ENCODE data around the gene CAMTA1.

DNA sequence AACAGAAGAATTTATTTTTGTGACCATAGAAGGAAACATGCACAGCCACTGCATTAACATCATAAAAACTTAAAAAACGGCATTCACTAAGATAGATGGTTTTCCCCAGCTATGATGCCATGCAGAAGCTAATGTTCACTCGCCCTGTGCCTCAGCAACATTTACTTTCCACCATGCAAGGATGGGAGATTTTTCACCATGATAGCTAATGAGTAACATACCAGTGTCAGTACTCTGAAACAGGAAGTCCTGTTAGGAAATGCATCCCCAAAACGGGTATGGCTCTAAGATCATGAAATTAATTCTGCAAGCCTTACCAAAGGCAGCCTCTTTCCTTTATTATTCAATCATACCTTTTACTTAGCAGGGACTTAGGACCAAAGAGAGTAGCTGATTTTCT is 968.4 kb downstream of the CAMTA1 start:
- TF ChIP-seq, protein P1, sequence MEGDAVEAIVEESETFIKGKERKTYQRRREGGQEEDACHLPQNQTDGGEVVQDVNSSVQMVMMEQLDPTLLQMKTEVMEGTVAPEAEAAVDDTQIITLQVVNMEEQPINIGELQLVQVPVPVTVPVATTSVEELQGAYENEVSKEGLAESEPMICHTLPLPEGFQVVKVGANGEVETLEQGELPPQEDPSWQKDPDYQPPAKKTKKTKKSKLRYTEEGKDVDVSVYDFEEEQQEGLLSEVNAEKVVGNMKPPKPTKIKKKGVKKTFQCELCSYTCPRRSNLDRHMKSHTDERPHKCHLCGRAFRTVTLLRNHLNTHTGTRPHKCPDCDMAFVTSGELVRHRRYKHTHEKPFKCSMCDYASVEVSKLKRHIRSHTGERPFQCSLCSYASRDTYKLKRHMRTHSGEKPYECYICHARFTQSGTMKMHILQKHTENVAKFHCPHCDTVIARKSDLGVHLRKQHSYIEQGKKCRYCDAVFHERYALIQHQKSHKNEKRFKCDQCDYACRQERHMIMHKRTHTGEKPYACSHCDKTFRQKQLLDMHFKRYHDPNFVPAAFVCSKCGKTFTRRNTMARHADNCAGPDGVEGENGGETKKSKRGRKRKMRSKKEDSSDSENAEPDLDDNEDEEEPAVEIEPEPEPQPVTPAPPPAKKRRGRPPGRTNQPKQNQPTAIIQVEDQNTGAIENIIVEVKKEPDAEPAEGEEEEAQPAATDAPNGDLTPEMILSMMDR (IDR thresholded peaks at IDR 0.05) = no peak
- TF ChIP-seq SIN3A (IDR thresholded peaks at IDR 0.05; ENCODE audit: borderline replicate concordance, insufficient read depth, low read depth, low read length) = no peak
- no peak for TF ChIP-seq POLR2AphosphoS5 (IDR thresholded peaks at IDR 0.05; ENCODE audit: low read depth, low read length)
- TF ChIP-seq, protein P2, sequence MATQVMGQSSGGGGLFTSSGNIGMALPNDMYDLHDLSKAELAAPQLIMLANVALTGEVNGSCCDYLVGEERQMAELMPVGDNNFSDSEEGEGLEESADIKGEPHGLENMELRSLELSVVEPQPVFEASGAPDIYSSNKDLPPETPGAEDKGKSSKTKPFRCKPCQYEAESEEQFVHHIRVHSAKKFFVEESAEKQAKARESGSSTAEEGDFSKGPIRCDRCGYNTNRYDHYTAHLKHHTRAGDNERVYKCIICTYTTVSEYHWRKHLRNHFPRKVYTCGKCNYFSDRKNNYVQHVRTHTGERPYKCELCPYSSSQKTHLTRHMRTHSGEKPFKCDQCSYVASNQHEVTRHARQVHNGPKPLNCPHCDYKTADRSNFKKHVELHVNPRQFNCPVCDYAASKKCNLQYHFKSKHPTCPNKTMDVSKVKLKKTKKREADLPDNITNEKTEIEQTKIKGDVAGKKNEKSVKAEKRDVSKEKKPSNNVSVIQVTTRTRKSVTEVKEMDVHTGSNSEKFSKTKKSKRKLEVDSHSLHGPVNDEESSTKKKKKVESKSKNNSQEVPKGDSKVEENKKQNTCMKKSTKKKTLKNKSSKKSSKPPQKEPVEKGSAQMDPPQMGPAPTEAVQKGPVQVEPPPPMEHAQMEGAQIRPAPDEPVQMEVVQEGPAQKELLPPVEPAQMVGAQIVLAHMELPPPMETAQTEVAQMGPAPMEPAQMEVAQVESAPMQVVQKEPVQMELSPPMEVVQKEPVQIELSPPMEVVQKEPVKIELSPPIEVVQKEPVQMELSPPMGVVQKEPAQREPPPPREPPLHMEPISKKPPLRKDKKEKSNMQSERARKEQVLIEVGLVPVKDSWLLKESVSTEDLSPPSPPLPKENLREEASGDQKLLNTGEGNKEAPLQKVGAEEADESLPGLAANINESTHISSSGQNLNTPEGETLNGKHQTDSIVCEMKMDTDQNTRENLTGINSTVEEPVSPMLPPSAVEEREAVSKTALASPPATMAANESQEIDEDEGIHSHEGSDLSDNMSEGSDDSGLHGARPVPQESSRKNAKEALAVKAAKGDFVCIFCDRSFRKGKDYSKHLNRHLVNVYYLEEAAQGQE (IDR thresholded peaks at IDR 0.05; ENCODE audit: insufficient read depth in 1 of 2, low read depth in 2 of 2, low read length in 1 of 2) = no peak
- no peak for TF ChIP-seq TCF7L2 (IDR thresholded peaks at IDR 0.05; ENCODE audit: low read depth, low read length)
